Measurements from ENCODE around the gene FARP1.

DNA sequence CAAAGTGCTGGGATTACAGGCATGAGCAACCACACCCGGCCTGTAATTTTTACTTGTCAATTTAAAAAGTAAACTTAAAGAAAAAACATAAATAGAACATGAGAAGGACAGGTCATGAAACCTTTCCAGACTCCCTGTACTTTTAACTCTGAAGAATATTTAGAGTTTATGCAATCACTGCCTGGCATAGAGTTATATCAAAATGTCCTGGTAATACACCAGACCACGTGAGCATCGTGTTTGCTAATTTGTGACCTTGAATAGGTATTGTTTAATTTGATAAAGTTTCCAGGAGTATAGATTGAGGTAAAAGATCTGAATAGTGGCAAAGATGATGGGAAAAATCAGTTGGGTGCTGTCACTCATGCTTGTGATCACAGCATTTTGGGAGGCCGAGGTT, 115.3 kb downstream of the FARP1 start:
- TF ChIP-seq POLR2A (IDR thresholded peaks at IDR 0.05; ENCODE audit: low read depth, low read length) = no peak
- TF ChIP-seq, protein P1, sequence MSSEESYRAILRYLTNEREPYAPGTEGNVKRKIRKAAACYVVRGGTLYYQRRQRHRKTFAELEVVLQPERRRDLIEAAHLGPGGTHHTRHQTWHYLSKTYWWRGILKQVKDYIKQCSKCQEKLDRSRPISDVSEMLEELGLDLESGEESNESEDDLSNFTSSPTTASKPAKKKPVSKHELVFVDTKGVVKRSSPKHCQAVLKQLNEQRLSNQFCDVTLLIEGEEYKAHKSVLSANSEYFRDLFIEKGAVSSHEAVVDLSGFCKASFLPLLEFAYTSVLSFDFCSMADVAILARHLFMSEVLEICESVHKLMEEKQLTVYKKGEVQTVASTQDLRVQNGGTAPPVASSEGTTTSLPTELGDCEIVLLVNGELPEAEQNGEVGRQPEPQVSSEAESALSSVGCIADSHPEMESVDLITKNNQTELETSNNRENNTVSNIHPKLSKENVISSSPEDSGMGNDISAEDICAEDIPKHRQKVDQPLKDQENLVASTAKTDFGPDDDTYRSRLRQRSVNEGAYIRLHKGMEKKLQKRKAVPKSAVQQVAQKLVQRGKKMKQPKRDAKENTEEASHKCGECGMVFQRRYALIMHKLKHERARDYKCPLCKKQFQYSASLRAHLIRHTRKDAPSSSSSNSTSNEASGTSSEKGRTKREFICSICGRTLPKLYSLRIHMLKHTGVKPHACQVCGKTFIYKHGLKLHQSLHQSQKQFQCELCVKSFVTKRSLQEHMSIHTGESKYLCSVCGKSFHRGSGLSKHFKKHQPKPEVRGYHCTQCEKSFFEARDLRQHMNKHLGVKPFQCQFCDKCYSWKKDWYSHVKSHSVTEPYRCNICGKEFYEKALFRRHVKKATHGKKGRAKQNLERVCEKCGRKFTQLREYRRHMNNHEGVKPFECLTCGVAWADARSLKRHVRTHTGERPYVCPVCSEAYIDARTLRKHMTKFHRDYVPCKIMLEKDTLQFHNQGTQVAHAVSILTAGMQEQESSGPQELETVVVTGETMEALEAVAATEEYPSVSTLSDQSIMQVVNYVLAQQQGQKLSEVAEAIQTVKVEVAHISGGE (CRISPR knock-in tag; IDR thresholded peaks at IDR 0.05) = no peak
- no peak for TF ChIP-seq STAT3 (IDR thresholded peaks at IDR 0.05; ENCODE audit: low read depth, low read length)
- TF ChIP-seq MXI1 (IDR thresholded peaks at IDR 0.05; ENCODE audit: low read depth, low read length) = no peak
- TF ChIP-seq EP300 (IDR thresholded peaks at IDR 0.05; ENCODE audit: borderline replicate concordance in 1 of 2, control insufficient read depth in 1 of 2, low read depth in 2 of 2, low read length in 2 of 2) = no peak
- no peak for TF ChIP-seq PAX5 (IDR thresholded peaks at IDR 0.05; ENCODE audit: borderline replicate concordance, low read depth, low read length)
- no peak for TF ChIP-seq TAF1 (IDR thresholded peaks at IDR 0.05; ENCODE audit: borderline replicate concordance, low read depth, low read length)
- TF ChIP-seq, protein P2, sequence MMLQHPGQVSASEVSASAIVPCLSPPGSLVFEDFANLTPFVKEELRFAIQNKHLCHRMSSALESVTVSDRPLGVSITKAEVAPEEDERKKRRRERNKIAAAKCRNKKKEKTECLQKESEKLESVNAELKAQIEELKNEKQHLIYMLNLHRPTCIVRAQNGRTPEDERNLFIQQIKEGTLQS (IDR thresholded peaks at IDR 0.05; ENCODE audit: borderline replicate concordance, extremely low read depth, low read depth, low read length) = no peak
- TF ChIP-seq CEBPB (IDR thresholded peaks at IDR 0.05; ENCODE audit: borderline replicate concordance in 1 of 2, low read depth in 2 of 2, low read length in 2 of 2) = no peak
- TF ChIP-seq NFIC (IDR thresholded peaks at IDR 0.05; ENCODE audit: low read depth, low read length) = no peak
- no peak for TF ChIP-seq FOS (IDR thresholded peaks at IDR 0.05; ENCODE audit: borderline replicate concordance, extremely low read depth, insufficient read length)
- no peak for TF ChIP-seq LARP7 (IDR thresholded peaks at IDR 0.05)
- TF ChIP-seq ZNF274 (IDR thresholded peaks at IDR 0.05; ENCODE audit: insufficient read depth, insufficient read length) = no peak
- TF ChIP-seq, protein P3, sequence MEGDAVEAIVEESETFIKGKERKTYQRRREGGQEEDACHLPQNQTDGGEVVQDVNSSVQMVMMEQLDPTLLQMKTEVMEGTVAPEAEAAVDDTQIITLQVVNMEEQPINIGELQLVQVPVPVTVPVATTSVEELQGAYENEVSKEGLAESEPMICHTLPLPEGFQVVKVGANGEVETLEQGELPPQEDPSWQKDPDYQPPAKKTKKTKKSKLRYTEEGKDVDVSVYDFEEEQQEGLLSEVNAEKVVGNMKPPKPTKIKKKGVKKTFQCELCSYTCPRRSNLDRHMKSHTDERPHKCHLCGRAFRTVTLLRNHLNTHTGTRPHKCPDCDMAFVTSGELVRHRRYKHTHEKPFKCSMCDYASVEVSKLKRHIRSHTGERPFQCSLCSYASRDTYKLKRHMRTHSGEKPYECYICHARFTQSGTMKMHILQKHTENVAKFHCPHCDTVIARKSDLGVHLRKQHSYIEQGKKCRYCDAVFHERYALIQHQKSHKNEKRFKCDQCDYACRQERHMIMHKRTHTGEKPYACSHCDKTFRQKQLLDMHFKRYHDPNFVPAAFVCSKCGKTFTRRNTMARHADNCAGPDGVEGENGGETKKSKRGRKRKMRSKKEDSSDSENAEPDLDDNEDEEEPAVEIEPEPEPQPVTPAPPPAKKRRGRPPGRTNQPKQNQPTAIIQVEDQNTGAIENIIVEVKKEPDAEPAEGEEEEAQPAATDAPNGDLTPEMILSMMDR (IDR thresholded peaks at IDR 0.05 in 2 of 3, conservative IDR thresholded peaks at IDR 0.05 in 1 of 3; ENCODE audit: control insufficient read depth in 2 of 3, extremely low read depth in 1 of 3, insufficient read depth in 1 of 3, low read depth in 3 of 3, low read length in 3 of 3) = no peak
